Measurements from ENCODE around the gene UBE2F.

GRCh38 chr2:237995036-237995435, 28.2 kb downstream of the UBE2F start:
- TF ChIP-seq CTCF (IDR thresholded peaks at IDR 0.05) (no peak), POLR2A (IDR thresholded peaks at IDR 0.05) (no peak)

All from ovary (tissue), 3 donors.